B cell (primary cell): ENCODE data around the gene MBNL1. TPM values are rescaled to one million over a fixed set of nuclear protein-coding genes. Genes with fewer than 3 reads are reported as not detected.

Experiments
- ATAC-seq: fragments of 200-7000 bp; cut with Tn5 transposase; one replicate; pipeline ENCODE4 v1.10.0; 2021; ENCODE audit warnings: low read depth, mild to moderate bottlenecking, moderate number of reproducible peaks, moderate library complexity
- CTCF ChIA-PET: fragments of 350-600 bp; sonication (Branson Sonifier 250); formaldehyde crosslinking; loops from one replicate; lab custom pipeline; 2021; ENCODE audit warnings: antibody characterized with exemption, inconsistent platforms; lab: Charles Lee
- POLR2A ChIA-PET: fragments of 350-600 bp; sonication (Branson Sonifier 250); formaldehyde crosslinking; loops from one replicate; lab custom pipeline; 2021; ENCODE audit warnings: antibody characterized with exemption; lab: Charles Lee
- DNase-seq: peaks from one replicate; pipeline ENCODE4 v3.0.0; 2013
- H2AFZ ChIP-seq: 2 replicates; pipeline ENCODE4 v1.6.1; 2012; ENCODE audit warnings: mild to moderate bottlenecking, low read depth, low read length; ENCODE audit not compliant: insufficient read depth, poor library complexity, severe bottlenecking
- H3K27ac ChIP-seq, 2 donors: 1 replicate in 1 of 2; 2 replicates in 1 of 2; pipeline ENCODE4 v1.5.1; 2012 to 2013; ENCODE audit warnings: low read length in 2 of 2, mild to moderate bottlenecking in 2 of 2, moderate library complexity in 1 of 2
- H3K27me3 ChIP-seq, 4 experiments: fragments of 200-600 bp in 1 of 4; sonication (generic) in 1 of 4; replicated peaks in 1 of 4; 1 replicate in 2 of 4; 2 replicates in 2 of 4; pipeline versions ENCODE4 v1.6.1 to v1.7.0; 2013 to 2016; ENCODE audit warnings: low read length in 3 of 4, mild to moderate bottlenecking in 2 of 4, mixed read lengths in 1 of 4, moderate library complexity in 1 of 4; ENCODE audit not compliant: insufficient read depth in 4 of 4, control insufficient read depth in 3 of 4; ENCODE audit errors: control extremely low read depth in 1 of 4
- H3K36me3 ChIP-seq, 2 experiments: replicated peaks in 1 of 2; 1 replicate in 1 of 2; 2 replicates in 1 of 2; pipeline versions ENCODE4 v1.6.1 to v1.7.1; 2013; ENCODE audit warnings: low read length in 1 of 2; ENCODE audit not compliant: insufficient read depth in 2 of 2, control insufficient read depth in 1 of 2; ENCODE audit errors: control extremely low read depth in 1 of 2, extremely low read depth in 1 of 2
- H3K4me1 ChIP-seq, 2 donors: fragments of 200-600 bp in 1 of 2; sonication (generic) in 1 of 2; 1 replicate in 1 of 2; 2 replicates in 1 of 2; pipeline versions ENCODE4 v1.5.1 to v1.6.1; 2013 to 2017; ENCODE audit warnings: low read length in 2 of 2; ENCODE audit not compliant: control insufficient read depth in 2 of 2, insufficient read depth in 2 of 2
- H3K4me2 ChIP-seq: replicated peaks from 2 replicates; pipeline ENCODE3; 2012; ENCODE audit warnings: mild to moderate bottlenecking, low read depth, low read length; ENCODE audit not compliant: poor library complexity, severe bottlenecking
- H3K4me3 ChIP-seq, 5 experiments: fragments of 200-600 bp in 1 of 5; sonication (generic) in 1 of 5; 1 replicate in 3 of 5; 2 replicates in 2 of 5; pipeline versions ENCODE4 v1.5.1 to v1.7.0; 2011 to 2016; ENCODE audit warnings: low read length in 4 of 5, mild to moderate bottlenecking in 4 of 5, low read depth in 2 of 5, control low read depth in 1 of 5, moderate library complexity in 1 of 5; ENCODE audit not compliant: insufficient read depth in 1 of 5; ENCODE audit errors: control extremely low read depth in 1 of 5, extremely low read depth in 1 of 5
- H3K79me2 ChIP-seq: fragments of 200-600 bp; sonication (generic); one replicate; pipeline ENCODE4 v1.6.0; 2016; ENCODE audit warnings: low read length; ENCODE audit not compliant: control insufficient read depth, insufficient read depth
- H3K9ac ChIP-seq: fragments of 200-600 bp; sonication (generic); 2 replicates; pipeline ENCODE4 v1.6.1; 2017; ENCODE audit warnings: mild to moderate bottlenecking, low read length, moderate library complexity
- H3K9me3 ChIP-seq, 3 donors: one replicate each; pipeline versions ENCODE4 v1.6.1 to v1.7.1; 2013; ENCODE audit warnings: low read length in 2 of 3; ENCODE audit not compliant: control insufficient read depth in 2 of 3, insufficient read depth in 1 of 3; ENCODE audit errors: control extremely low read depth in 1 of 3
- H4K20me1 ChIP-seq: 2 replicates; pipeline ENCODE4 v1.6.0; 2012; ENCODE audit warnings: mild to moderate bottlenecking, low read length; ENCODE audit not compliant: insufficient read depth, control insufficient read depth, poor library complexity, severe bottlenecking
- H3K27ac Mint-ChIP-seq: one replicate; pipeline ENCODE4 v1.8.0; 2021; ENCODE audit warnings: mixed read lengths
- H3K27me3 Mint-ChIP-seq: one replicate; pipeline ENCODE4 v1.8.0; 2021; ENCODE audit warnings: mixed read lengths
- H3K4me1 Mint-ChIP-seq: one replicate; pipeline ENCODE4 v1.8.0; 2021; ENCODE audit warnings: mixed read lengths
- H3K4me3 Mint-ChIP-seq: one replicate; pipeline ENCODE4 v1.8.0; 2021; ENCODE audit warnings: mixed read lengths
- H3K9me3 Mint-ChIP-seq: one replicate; pipeline ENCODE4 v1.8.0; 2022; ENCODE audit warnings: mixed read lengths; ENCODE audit not compliant: insufficient read depth
- CTCF ChIP-seq: fragments of 200-600 bp; IDR thresholded peaks from one replicate; pipeline ENCODE4 v1.8.0; 2022; ENCODE audit warnings: antibody characterized with exemption, mild to moderate bottlenecking
- EZH2 ChIP-seq: IDR thresholded peaks from 2 replicates; pipeline ENCODE4 v1.6.1; 2012; ENCODE audit warnings: borderline replicate concordance, low read depth, mild to moderate bottlenecking, moderate library complexity, low read length; ENCODE audit not compliant: insufficient read depth, poor library complexity, severe bottlenecking
- WGBS: methylation state at CpG from one replicate; pipeline ENCODE4 v1.1.5; 2013; ENCODE audit warnings: missing lambda C conversion rate; ENCODE audit not compliant: insufficient coverage; 5-methylcytosine and 5-hydroxymethylcytosine counted together
- intact Hi-C: fragments of 100-400 bp; cut with micrococcal nuclease; formaldehyde crosslinking; loops from one replicate; pipeline ENCODE4 v1.10.0; 2022
- polyA plus RNA-seq: library from polyadenylated mRNA; depleted of rRNA; stranded (reverse); fragments of >200 nt; gene quantifications from 2 replicates; pipeline ENCODE4 v1.2.3, GENCODE V29; 2012
- total RNA-seq, 2 donors: library from RNA; stranded (reverse); fragments of 120-200 nt in 1 of 2; gene quantifications; 1 replicate in 1 of 2; 2 replicates in 1 of 2; pipeline versions ENCODE4 v1.2.3 to v1.2.4, GENCODE V29; 2013 to 2022

The MBNL1 gene
- total and polyA plus RNA-seq, 2 donors (not counting 1 experiment from before 2014, with no cell fraction given) = 195 to 505 TPM

DNA sequence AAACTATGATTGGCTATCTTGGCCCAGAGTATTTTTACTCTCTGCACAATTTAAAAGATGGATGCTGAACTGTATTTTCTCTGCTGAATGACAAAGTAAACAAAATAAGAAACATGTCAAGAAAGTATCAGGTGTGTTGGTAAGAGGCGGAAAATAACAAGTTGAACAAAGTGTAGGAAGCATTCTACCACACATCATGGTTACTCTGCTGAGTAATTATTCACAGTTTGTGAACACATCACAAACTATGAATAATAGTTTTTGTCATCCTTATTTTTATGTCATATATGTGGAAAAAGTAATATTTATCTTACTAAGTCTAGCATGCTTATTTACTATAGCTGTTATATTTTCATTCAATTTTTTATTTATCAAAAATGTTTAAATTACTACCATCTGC, 229.2 kb downstream of the MBNL1 start:
- TF ChIP-seq EZH2 (no peak), CTCF (no peak)
- Histone ChIP-seq H3K27ac (peak overlapping the region; percentile 45 to 74), H3K79me2 (peaks cover 16% of the 10 kb centered on the region), H4K20me1 (no peaks in the 10 kb centered on the region), H3K4me3 (peak overlapping the region in 1 of 5 experiments; percentile 27), H3K36me3 (no peaks in the 10 kb centered on the region), H3K9ac (no peak overlapping the region), H3K27me3 (no peaks in the 10 kb centered on the region), H3K9me3 (peaks cover 2 to 9% (median 5%) of the 10 kb centered on the region in 3 donors), H2AFZ (peak overlapping the region; percentile 63), H3K4me2 (peak overlapping the region; percentile 60), H3K4me1 (peaks cover 25 to 35% of the 10 kb centered on the region in 2 donors)
- H3K4me3 Mint-ChIP-seq = peak overlapping the region; percentile 62
- no peaks in the 10 kb centered on the region for H3K27me3 Mint-ChIP-seq
- intact Hi-C loops = loop anchor here (2.0 kb wide), 2 partner anchors 15 to 17 kb away; no protein-coding TSS in a partner anchor
- H3K4me1 Mint-ChIP-seq = peaks cover 52% of the 10 kb centered on the region
- POLR2A ChIA-PET = no interaction called here
- peaks cover 11% of the 10 kb centered on the region for H3K9me3 Mint-ChIP-seq
- H3K27ac Mint-ChIP-seq = peak overlapping the region; percentile 81
- ATAC-seq = no peak
- CTCF ChIA-PET = interaction anchor here (1.3 to 3.4 kb wide), 4 partner anchors 11 to 25 kb away, joined by 3 to 21 read pairs (median 8); no protein-coding TSS in a partner anchor
- no peak for DNase-seq
- no CpG with 5 or more reads among the region's 1 CpG for WGBS

- Histone ChIP-seq H3K4me2 (peak overlapping the region; percentile 9), H3K4me1 (peaks cover 25 to 35% of the 10 kb centered on the region in 2 donors), H3K36me3 (no peaks in the 10 kb centered on the region), H3K4me3 (no peak overlapping the region), H3K9ac (no peak overlapping the region), H3K9me3 (peaks cover 2 to 9% (median 5%) of the 10 kb centered on the region in 3 donors), H3K27ac (peak overlapping the region; percentile 4 to 48), H3K79me2 (peaks cover 12% of the 10 kb centered on the region), H3K27me3 (no peaks in the 10 kb centered on the region), H4K20me1 (no peaks in the 10 kb centered on the region), H2AFZ (peak overlapping the region; percentile 39)
- Mint-ChIP-seq H3K27me3 (no peaks in the 10 kb centered on the region), H3K4me3 (peak overlapping the region; percentile 63), H3K9me3 (peaks cover 13% of the 10 kb centered on the region), H3K27ac (peak overlapping the region; percentile 80), H3K4me1 (peaks cover 54% of the 10 kb centered on the region)
- no peak for DNase-seq
- no CpG with 5 or more reads among the region's 4 CpGs for WGBS
- ATAC-seq = no peak
- no peak for TF ChIP-seq EZH2
- TF ChIP-seq CTCF = no peak
- intact Hi-C loops = no loop called here
- POLR2A ChIA-PET = no interaction called here
- CTCF ChIA-PET = interaction anchor here (1.0 to 3.7 kb wide), 7 partner anchors 8 to 25 kb away, joined by 3 to 20 read pairs (median 4); no protein-coding TSS in a partner anchor
Measured at GRCh38 chr3:152499791-152500385, 231.2 kb downstream of the MBNL1 start.
